Adrenal gland (tissue), 5 donors: ENCODE results near the gene METTL24.

Experiments used
- POLR2A ChIP-seq, 2 donors: fragments of 450-650 bp; IDR thresholded peaks; one replicate each; pipeline ENCODE4 v1.6.1; 2017; ENCODE audit warnings: antibody characterized with exemption in 2 of 2, mild to moderate bottlenecking in 2 of 2, moderate library complexity in 1 of 2
- TF ChIP-seq, protein P1 (sequence below), 6 experiments: fragments of 450-650 bp in 4 of 6; fragments of 200-600 bp in 2 of 6; sonication (generic) in 1 of 6; IDR thresholded peaks; 1 replicate in 5 of 6; 2 replicates in 1 of 6; pipeline versions ENCODE4 v1.5.1 to v1.8.0; 2016 to 2021; ENCODE audit warnings: antibody characterized with exemption in 6 of 6, mild to moderate bottlenecking in 2 of 6, moderate library complexity in 1 of 6
- donor health status: DM: no; HTN: no; CAD: no.

DNA sequence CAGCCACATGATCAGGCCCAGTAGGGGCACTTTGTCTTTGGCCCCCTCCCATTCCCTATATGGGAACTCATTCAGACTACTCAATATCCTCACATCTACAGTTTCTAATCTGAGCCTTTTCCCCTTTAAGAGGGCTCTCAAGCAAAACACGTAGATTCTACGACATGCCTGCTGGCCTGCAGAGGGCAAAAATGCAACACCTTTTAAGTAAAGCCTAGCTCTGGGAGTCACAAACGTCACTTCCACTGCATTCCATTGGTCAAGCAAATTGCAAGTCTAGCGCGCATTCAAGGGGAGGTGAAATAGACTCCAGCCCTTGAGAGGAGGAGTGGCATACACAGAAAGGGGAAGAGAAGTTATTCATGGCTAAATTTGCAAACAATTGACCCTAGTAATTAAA is 107.3 kb downstream of the METTL24 start:
- no peak for TF ChIP-seq POLR2A (IDR thresholded peaks at IDR 0.05)
- TF ChIP-seq, protein P1, sequence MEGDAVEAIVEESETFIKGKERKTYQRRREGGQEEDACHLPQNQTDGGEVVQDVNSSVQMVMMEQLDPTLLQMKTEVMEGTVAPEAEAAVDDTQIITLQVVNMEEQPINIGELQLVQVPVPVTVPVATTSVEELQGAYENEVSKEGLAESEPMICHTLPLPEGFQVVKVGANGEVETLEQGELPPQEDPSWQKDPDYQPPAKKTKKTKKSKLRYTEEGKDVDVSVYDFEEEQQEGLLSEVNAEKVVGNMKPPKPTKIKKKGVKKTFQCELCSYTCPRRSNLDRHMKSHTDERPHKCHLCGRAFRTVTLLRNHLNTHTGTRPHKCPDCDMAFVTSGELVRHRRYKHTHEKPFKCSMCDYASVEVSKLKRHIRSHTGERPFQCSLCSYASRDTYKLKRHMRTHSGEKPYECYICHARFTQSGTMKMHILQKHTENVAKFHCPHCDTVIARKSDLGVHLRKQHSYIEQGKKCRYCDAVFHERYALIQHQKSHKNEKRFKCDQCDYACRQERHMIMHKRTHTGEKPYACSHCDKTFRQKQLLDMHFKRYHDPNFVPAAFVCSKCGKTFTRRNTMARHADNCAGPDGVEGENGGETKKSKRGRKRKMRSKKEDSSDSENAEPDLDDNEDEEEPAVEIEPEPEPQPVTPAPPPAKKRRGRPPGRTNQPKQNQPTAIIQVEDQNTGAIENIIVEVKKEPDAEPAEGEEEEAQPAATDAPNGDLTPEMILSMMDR (IDR thresholded peaks at IDR 0.05), result no peak
